Measurements from ENCODE around the gene CNTROB.

CNTROB gene

DNA sequence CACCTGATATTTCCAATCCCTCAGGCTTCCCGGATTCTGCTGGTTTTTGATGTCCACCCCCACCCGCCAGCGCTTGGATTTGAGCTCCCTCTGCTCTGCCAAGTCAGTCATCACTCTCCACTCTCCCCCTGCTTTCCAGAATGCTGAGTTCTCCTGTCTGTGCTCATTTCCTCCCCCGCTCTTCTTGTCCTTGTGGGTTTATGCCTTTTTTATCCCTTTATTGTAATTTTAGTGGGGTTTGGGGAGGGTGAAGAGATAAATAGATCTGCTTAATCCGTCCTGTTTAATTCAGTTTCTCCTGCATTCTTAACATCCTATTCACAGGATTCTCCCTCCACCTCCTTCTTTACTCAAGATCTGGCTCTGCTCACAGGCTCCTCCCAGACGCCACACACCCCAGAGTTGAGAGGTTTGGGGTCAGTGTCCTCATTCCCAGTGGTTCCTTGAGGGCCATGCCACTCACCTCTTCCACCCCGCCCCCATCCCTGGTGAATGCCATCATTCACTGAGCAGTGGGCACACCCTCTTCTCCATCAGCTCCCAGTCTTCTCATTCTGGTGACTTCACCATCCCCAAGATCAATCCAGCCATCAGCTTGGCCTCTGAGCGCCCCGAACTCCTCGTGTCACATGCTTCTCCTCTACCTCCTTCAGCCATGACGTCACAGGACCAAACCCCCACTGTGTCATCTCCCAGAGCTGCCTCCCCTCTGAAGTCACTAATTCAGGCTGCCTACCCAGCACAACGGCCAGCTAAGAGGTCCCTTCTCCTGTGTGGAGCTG, 55.3 kb downstream of the CNTROB start:
- no peak for DNase-seq

DNA sequence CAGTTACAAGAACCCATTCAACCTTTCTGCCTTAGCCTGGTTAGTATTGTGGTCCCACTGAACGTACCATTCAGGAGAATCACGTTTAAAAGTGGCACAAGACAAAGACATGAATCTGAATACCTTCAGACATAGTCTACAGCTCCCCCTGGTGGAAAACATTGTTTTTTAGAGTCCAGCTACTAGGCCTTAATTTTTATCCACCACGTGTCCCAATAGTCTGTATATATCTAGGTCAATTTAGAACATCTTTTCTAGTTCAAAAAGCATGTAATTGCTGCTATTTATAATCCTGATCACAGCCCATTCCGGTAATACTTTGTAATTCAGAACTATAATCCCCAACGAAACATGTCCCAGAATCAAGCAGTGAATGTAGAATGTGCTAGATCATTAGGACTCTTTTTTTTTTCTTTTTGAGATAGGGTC, 56.8 kb downstream of the CNTROB start:
- DNase-seq, result peak; percentile 89

DNA sequence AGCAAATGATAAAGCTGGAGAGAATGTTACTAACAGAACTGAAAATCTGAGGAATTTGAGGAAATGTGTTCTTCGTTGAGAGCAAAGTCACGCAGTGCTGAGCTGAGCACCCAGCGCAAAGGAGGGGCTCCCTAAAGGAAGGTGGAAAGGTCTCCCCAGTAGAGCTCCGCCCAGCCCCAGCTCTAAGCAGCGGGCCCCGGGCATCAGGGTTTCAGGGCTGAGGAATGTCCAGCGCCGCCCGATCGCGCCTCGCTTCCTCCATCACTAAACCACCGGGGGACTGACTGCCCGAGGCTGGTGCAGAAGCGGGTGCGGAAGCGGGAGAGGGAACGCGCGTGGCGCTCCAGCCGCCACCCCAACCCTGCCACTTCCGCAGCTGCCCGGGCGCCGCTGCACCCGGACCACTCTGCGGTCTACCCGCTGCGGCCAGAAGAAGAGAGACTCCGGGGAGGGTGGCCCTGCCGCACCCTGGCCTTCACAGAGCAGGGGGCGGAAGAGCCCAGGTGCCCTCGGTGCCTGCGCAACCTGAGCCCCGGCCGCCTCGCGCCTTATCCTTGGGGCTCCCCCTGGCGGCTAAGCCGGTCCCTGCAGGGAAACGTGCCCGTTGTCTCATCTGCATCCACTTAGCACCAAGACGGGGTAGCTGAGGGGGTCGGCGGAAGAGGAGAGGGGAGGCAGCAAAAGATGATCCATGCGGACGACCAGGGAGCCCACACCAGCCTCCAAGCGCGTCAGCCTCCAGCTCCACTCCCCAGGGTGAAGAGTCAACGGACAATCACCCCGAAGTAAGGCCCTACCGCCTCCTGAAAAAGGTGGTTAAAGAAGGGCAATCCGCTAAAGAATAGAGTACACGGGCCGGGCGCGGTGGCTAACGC, 58.0 kb downstream of the CNTROB start:
- peak; percentile 64 for DNase-seq

DNA sequence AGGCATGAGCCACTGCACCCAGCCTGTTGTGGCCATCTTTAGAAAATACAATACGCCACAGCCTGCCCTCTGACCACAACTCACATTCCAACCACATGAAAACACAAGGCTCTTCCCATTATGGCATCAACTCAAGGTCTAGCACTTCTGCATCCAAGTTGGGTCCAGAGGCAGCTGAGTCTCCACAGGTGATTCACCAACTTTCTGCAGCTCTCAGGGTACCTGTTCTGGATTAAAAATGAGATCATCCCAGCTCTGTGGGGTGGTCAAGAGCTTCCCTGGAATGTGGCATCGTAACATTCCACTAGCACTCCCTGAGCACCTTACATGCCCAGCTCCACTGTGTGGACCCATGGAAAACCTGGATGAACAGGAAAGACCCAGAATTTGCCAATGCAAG, 60.5 kb downstream of the CNTROB start:
- no peak for DNase-seq

- no peak for DNase-seq
Measured at GRCh38 chr17:7992924-7993323, 60.9 kb downstream of the CNTROB start.

- no peak for DNase-seq
Measured at GRCh38 chr17:7993972-7994589, 62.1 kb downstream of the CNTROB start.

DNA sequence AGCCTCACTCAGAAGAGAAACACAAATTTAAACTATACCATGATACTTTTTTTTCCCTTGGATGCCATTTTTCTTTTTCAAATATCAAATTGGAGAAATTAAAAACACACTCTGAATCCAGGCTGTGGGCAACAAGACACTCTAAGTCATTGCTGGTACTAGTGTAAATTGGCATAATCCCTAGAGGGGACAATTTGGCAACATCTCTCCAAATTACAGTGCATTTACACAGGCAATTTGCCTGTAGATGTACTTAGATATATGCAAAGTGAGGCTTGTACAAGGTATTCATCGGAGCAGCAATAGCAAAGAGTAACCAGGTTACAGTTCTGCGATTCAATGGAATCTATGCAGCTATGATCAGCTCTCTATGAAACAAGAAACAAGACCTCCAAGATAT, 63.7 kb downstream of the CNTROB start:
- DNase-seq, result no peak

DNA sequence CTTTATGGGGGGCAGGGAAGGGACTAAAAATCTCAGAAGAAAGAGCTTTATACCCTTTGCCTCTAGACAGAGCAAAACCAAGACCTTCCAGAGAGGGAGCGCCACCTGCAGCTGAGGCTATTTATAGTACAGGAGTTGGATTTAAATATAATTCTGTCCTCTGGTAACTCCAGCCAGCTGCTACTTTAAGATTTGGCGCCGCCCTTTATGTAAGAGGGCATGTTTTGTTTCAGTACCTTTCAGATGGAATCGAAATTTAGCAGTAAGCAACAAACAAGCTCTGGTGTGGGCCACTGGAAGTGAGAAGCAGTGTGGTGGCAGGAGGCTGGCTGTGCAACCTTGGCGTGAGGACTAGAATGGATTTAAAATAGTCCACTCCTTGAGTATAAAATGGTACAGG, 65.2 kb downstream of the CNTROB start:
- peak; percentile 21 for DNase-seq
